Heart right ventricle (tissue), 16 donors: ENCODE data around the gene BCL2. TPM values are rescaled to one million over a fixed set of nuclear protein-coding genes. Genes with fewer than 3 reads are reported as not detected.

ENCODE experiments used
- ATAC-seq, 8 donors: fragments of 200-7000 bp; cut with Tn5 transposase; one replicate each; pipeline ENCODE4 v1.9.1; 2020; ENCODE audit warnings: mild to moderate bottlenecking in 8 of 8, moderate library complexity in 8 of 8, moderate number of reproducible peaks in 1 of 8
- DNase-seq, 2 donors: peaks; one replicate each; pipeline ENCODE4 v3.0.0-alpha.2; 2020
- H3K27ac ChIP-seq, 10 donors: fragments of 200-600 bp; sonication (generic) in 2 of 10; one replicate each; pipeline versions ENCODE4 v1.5.0 to v1.8.0; 2020 to 2022; ENCODE audit warnings: mild to moderate bottlenecking in 3 of 10
- H3K27me3 ChIP-seq, 7 donors: fragments of 200-600 bp; one replicate each; pipeline ENCODE4 v1.8.0; 2021 to 2022; ENCODE audit warnings: mild to moderate bottlenecking in 2 of 7
- H3K36me3 ChIP-seq, 9 donors: fragments of 200-600 bp; sonication (generic) in 1 of 9; one replicate each; pipeline versions ENCODE4 v1.5.0 to v1.8.0; 2020 to 2022; ENCODE audit warnings: mild to moderate bottlenecking in 2 of 9
- H3K4me1 ChIP-seq, 9 donors: fragments of 200-600 bp; sonication (generic) in 1 of 9; one replicate each; pipeline versions ENCODE4 v1.5.0 to v1.8.0; 2020 to 2022; ENCODE audit warnings: mild to moderate bottlenecking in 4 of 9
- H3K4me3 ChIP-seq, 10 donors: fragments of 200-600 bp; sonication (generic) in 2 of 10; one replicate each; pipeline versions ENCODE4 v1.5.0 to v1.8.0; 2020 to 2022; ENCODE audit warnings: mild to moderate bottlenecking in 7 of 10, moderate library complexity in 2 of 10
- H3K9me3 ChIP-seq, 11 donors: fragments of 200-600 bp in 10 of 11; sonication (generic) in 2 of 11; one replicate each; pipeline versions ENCODE4 v1.5.0 to v1.8.0; 2013 to 2022; ENCODE audit warnings: mild to moderate bottlenecking in 2 of 11, control low read depth in 1 of 11, moderate library complexity in 1 of 11
- CTCF ChIP-seq, 9 donors: fragments of 200-600 bp; sonication (generic) in 2 of 9; IDR thresholded peaks; one replicate each; pipeline versions ENCODE4 v1.5.0 to v1.8.0; 2021 to 2022; ENCODE audit warnings: antibody characterized with exemption in 9 of 9, mild to moderate bottlenecking in 5 of 9, moderate library complexity in 1 of 9
- WGBS, 2 donors: extraction: QIAGEN DNeasy Blood & Tissue Kit; methylation state at CpG; one replicate each; pipeline ENCODE4 v1.1.7; 2013; ENCODE audit warnings: inconsistent platforms in 1 of 2; 5-methylcytosine and 5-hydroxymethylcytosine counted together
- intact Hi-C, 10 donors: fragments of 100-400 bp; cut with DNase I; formaldehyde crosslinking; loops; one replicate each; pipeline versions ENCODE4 v1.11.1 to v1.14.2; 2022
- polyA plus RNA-seq, 2 donors: library from polyadenylated mRNA; stranded (reverse); fragments of 200-250 nt; gene quantifications; one replicate each; pipeline ENCODE4 v1.2.3, GENCODE V29; 2013
- total RNA-seq, 10 donors: library from RNA; stranded (reverse); fragmentation: NEBNext Ultra II Directional in 3 of 10; extraction: Animal tissue kit (Norgen Biotek cat#: 25700) in 3 of 10; gene quantifications; one replicate each; pipeline versions ENCODE4 v1.2.1 to v1.2.4, GENCODE V29; 2021 to 2023
- donor health status: Arrhythmogenic right ventricular cardiomyopathy.
- donor health status: ischemic (EF 13 %, LVEDD 7.1; RV severe dilation, severe dysfunction).
- donor health status: healthy with polysubstance abuse.
- donor health status: DM: no; HTN: yes; CAD: no.
- donor health status: DM: no; HTN: no; CAD: no.
- donor health status: ischemic (EF 25% LVEDD 6.9; RV normal size, moderate dysfunction).
- donor health status: ischemic (EF 25% LVEDD 5.7; RV mildly dilated, moderate dysfunction).
- donor health status: healthy.
- donor health status: DM: yes; HTN: yes; CAD: no.
- donor health status: Ischemic cardiomyopathy.
- donor health status: ischemic (EF 35%, LVEDD 5.7; RV mildly dilated, moderate dysfunction).
- donor health status: nonischemic (EF 11% LVEDD 7.7; RV severe dilation, severe dysfunction).
- donor health status: DM: yes; HTN: yes; CAD: no.
- donor health status: PGD.
- donor health status: ischemic (EF 29% LVEDD 5.4; RV normal size, mild dysfunction).
- donor health status: nonischemic (EF 23%, LVEDD 6.1; RV moderate dilation, normal function).

The BCL2 gene
- total and polyA plus RNA-seq, 12 donors: 1.5 to 23.1 (median 9.6) TPM

- Histone ChIP-seq H3K36me3 (no peaks in the 10 kb centered on the region), H3K4me1 (peaks cover 4 to 84% (median 28%) of the 10 kb centered on the region in 9 donors), H3K27ac (no peak overlapping the region), H3K27me3 (no peaks in the 10 kb centered on the region), H3K9me3 (no peaks in the 10 kb centered on the region), H3K4me3 (no peak overlapping the region)
- TF ChIP-seq CTCF (IDR thresholded peaks at IDR 0.05): no peak
- intact Hi-C loops: loop anchor here in 1 of 10 donors (10.0 kb wide), 1 partner anchor 56 kb away; no protein-coding TSS in a partner anchor
- ATAC-seq (no peak), DNase-seq (no peak)
- 86 to 88% methylated on average over 11 of the region's 11 CpGs for WGBS, 2 donors
These were observed 139.2 kb downstream of the BCL2 start for GRCh38 chr18:63180321-63180720.

- no peaks in the 10 kb centered on the region for H3K36me3 ChIP-seq
- no peak overlapping the region for H3K4me3 ChIP-seq
- no peaks in the 10 kb centered on the region for H3K9me3 ChIP-seq
- TF ChIP-seq CTCF (IDR thresholded peaks at IDR 0.05): no peak
- peak overlapping the region in 6 of 10 donors; percentile 9 to 85 (median 62) for H3K27ac ChIP-seq
- WGBS, 2 donors: 97% methylated on average over 9 of the region's 9 CpGs
- ATAC-seq (no peak), DNase-seq (no peak)
- intact Hi-C loops: loop anchor here in 2 of 10 donors (5.0 kb wide), 2 partner anchors 48 to 138 kb away; partner anchors contain the start of gene BCL2 (in 1 of the 2)
- H3K4me1 ChIP-seq: peaks cover 4 to 76% (median 28%) of the 10 kb centered on the region in 9 donors
- no peaks in the 10 kb centered on the region for H3K27me3 ChIP-seq
These were observed 140.1 kb downstream of the BCL2 start for GRCh38 chr18:63179422-63179821.

- peak overlapping the region in 2 of 10 donors; percentile 34 to 46 for H3K4me3 ChIP-seq
- H3K4me1 ChIP-seq: peaks cover 4 to 71% (median 28%) of the 10 kb centered on the region in 9 donors
- no peaks in the 10 kb centered on the region for H3K27me3 ChIP-seq
- WGBS, 2 donors: 71 to 84% methylated on average over 2 of the region's 2 CpGs
- peak overlapping the region in 9 of 10 donors; percentile 9 to 85 (median 47) for H3K27ac ChIP-seq
- no peak for DNase-seq
- H3K36me3 ChIP-seq: no peaks in the 10 kb centered on the region
- no peaks in the 10 kb centered on the region for H3K9me3 ChIP-seq
- intact Hi-C loops: loop anchor here in 2 of 10 donors (5.0 kb wide), 2 partner anchors 48 to 138 kb away; partner anchors contain the start of gene BCL2 (in 1 of the 2)
- TF ChIP-seq CTCF (IDR thresholded peaks at IDR 0.05): no peak
- ATAC-seq: peak in 1 of 8 donors; percentile 10
These were observed 140.6 kb downstream of the BCL2 start for GRCh38 chr18:63178971-63179370.

- no peaks in the 10 kb centered on the region for H3K9me3 ChIP-seq
- intact Hi-C loops: loop anchor here in 2 of 10 donors (5.0 kb wide), 2 partner anchors 49 to 139 kb away; partner anchors contain the start of gene BCL2 (in 1 of the 2)
- H3K4me1 ChIP-seq: peaks cover 4 to 71% (median 28%) of the 10 kb centered on the region in 9 donors
- ATAC-seq (peak; percentile 52 to 80 (median 63)), DNase-seq (peak; percentile 48 to 73)
- H3K27ac ChIP-seq: peak overlapping the region in 9 of 10 donors; percentile 9 to 85 (median 47)
- H3K27me3 ChIP-seq: no peaks in the 10 kb centered on the region
- no peaks in the 10 kb centered on the region for H3K36me3 ChIP-seq
- H3K4me3 ChIP-seq: peak overlapping the region in 6 of 10 donors; percentile 3 to 46 (median 32)
- WGBS, 2 donors: 66 to 72% methylated on average over 25 of the region's 25 CpGs
- no peak for TF ChIP-seq CTCF (IDR thresholded peaks at IDR 0.05)
These were observed 141.4 kb downstream of the BCL2 start for GRCh38 chr18:63177919-63178821.
